BE2C (cell line): ENCODE data around the gene PITPNC1.
"Not testable (repeated sequence)": the region's sequence is repeated elsewhere in the genome, so short reads cannot be mapped to it uniquely, and the experiment has no call there.

Experiments
- DNase-seq: peaks from one replicate; pipeline ENCODE4 v3.0.0-alpha.2; 2020
- H3K27me3 ChIP-seq: fragments of 250-450 bp; sonication (Bioruptor Pico); 2 replicates; pipeline ENCODE4 v1.5.1; 2020; ENCODE audit warnings: mild to moderate bottlenecking
- H3K36me3 ChIP-seq: fragments of 250-450 bp; sonication (Bioruptor Pico); 2 replicates; pipeline ENCODE4 v1.5.1; 2020; ENCODE audit warnings: mild to moderate bottlenecking
- H3K4me1 ChIP-seq: fragments of 250-450 bp; sonication (Bioruptor Pico); 2 replicates; pipeline ENCODE4 v1.5.1; 2020
- H3K4me3 ChIP-seq: 2 replicates; pipeline ENCODE4 v1.5.1; 2011; ENCODE audit warnings: low read depth, low read length
- H3K9me3 ChIP-seq: fragments of 250-450 bp; sonication (Bioruptor Pico); 2 replicates; pipeline ENCODE4 v1.5.1; 2020
- CTCF ChIP-seq: IDR thresholded peaks from 2 replicates; pipeline ENCODE4 v1.5.1; 2012; ENCODE audit warnings: mild to moderate bottlenecking, low read depth, low read length

The PITPNC1 gene

GRCh38 chr17:67509390-67510287 lies 132.6 kb downstream of the PITPNC1 start:
- Histone ChIP-seq H3K27me3 (no peaks in the 10 kb centered on the region), H3K4me3 (no peak overlapping the region), H3K9me3 (no peaks in the 10 kb centered on the region), H3K36me3 (no peaks in the 10 kb centered on the region), H3K4me1 (no peaks in the 10 kb centered on the region)
- no peak for DNase-seq
- TF ChIP-seq CTCF: no peak

- no peak for TF ChIP-seq CTCF
These were observed 133.9 kb downstream of the PITPNC1 start for GRCh38 chr17:67511012-67511411.

DNA sequence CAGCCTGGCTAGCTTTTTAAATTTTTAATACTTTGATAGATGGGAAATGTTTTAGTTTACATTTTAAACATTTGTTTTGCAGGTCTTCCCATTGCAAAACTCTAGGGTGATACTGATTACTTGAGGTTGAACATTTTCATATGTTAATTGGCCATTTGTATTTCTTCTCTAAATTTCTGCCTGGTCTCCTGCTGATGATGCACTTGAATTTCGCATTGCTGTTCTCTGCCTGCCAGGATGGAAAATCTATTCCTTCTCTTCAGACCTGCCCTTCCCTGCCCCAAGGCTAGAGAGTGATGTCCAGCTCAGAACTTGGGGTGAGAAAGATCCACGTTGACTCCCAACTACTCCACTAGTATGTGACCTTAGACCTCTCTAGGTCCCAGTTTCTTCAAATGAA lies 134.7 kb downstream of the PITPNC1 start:
- no peaks in the 10 kb centered on the region for H3K9me3 ChIP-seq
- peaks cover 6% of the 10 kb centered on the region for H3K4me1 ChIP-seq
- no peaks in the 10 kb centered on the region for H3K36me3 ChIP-seq
- no peak for DNase-seq
- no peaks in the 10 kb centered on the region for H3K27me3 ChIP-seq
- no peak overlapping the region for H3K4me3 ChIP-seq
- no peak for TF ChIP-seq CTCF

More at GRCh38 chr17:67511012-67511411, 133.9 kb downstream of the PITPNC1 start:
- DNase-seq: no peak
- no peak overlapping the region for H3K4me3 ChIP-seq
- H3K9me3 ChIP-seq: no peaks in the 10 kb centered on the region
- H3K36me3 ChIP-seq: no peaks in the 10 kb centered on the region
- peaks cover 6% of the 10 kb centered on the region for H3K4me1 ChIP-seq
- H3K27me3 ChIP-seq: no peaks in the 10 kb centered on the region

DNA sequence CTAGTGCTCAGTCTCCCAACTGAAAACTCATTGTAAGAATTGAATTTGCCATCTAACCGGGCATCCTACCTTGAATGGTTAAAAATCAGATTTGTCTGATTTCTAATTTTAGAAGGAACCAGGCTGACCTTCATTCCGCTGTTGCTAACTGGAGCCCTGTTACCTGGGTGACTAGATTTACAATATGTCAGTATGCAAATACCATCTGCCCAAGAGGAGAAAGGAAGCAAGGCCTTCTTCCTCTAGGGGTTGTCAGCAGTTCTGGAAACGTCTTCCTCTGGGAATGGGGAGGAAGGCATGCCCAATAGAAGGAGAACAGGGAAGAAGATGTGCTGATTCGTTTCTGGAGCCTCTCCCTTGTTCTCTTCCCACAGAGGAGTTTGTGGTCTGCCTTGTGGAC lies 137.9 kb downstream of the PITPNC1 start:
- no peaks in the 10 kb centered on the region for H3K36me3 ChIP-seq
- peaks cover 6% of the 10 kb centered on the region for H3K4me1 ChIP-seq
- no peak for DNase-seq
- no peak overlapping the region for H3K4me3 ChIP-seq
- H3K27me3 ChIP-seq: no peaks in the 10 kb centered on the region
- H3K9me3 ChIP-seq: no peaks in the 10 kb centered on the region
- no peak for TF ChIP-seq CTCF

- no peak for TF ChIP-seq CTCF
These were observed 138.5 kb downstream of the PITPNC1 start for GRCh38 chr17:67515490-67516083.

GRCh38 chr17:67516571-67516970 lies 139.5 kb downstream of the PITPNC1 start:
- not testable (repeated sequence) for H3K36me3 ChIP-seq, H3K27me3 ChIP-seq, H3K4me3 ChIP-seq, H3K4me1 ChIP-seq, DNase-seq, H3K9me3 ChIP-seq

More at GRCh38 chr17:67515490-67516083, 138.5 kb downstream of the PITPNC1 start:
- H3K9me3 ChIP-seq: no peaks in the 10 kb centered on the region
- no peaks in the 10 kb centered on the region for H3K36me3 ChIP-seq
- peaks cover 6% of the 10 kb centered on the region for H3K4me1 ChIP-seq
- H3K27me3 ChIP-seq: no peaks in the 10 kb centered on the region
- DNase-seq: no peak
- no peak overlapping the region for H3K4me3 ChIP-seq
